ENCODE results near the gene POLG. TPM values are rescaled to one million over a fixed set of nuclear protein-coding genes. Genes with fewer than 3 reads are reported as not detected.

The POLG gene
- total and polyA plus RNA-seq, 2 of the 13 experiments (the other 11 are each of a cell fraction or from before 2014, with no cell fraction given): 26.6 to 35.5 TPM

- peak; percentile 73 for TF ChIP-seq ZNF768 (CRISPR knock-in tag; IDR thresholded peaks at IDR 0.05)
- peak; percentile 79 for TF ChIP-seq ZFP91 (CRISPR knock-in tag; IDR thresholded peaks at IDR 0.05; ENCODE audit: borderline replicate concordance)
- peak; percentile 82; the same call in 1 of the 2 replicates for TF ChIP-seq ZNF274 (CRISPR knock-in tag; IDR thresholded peaks at IDR 0.05)
- peak; percentile 47; the same call in 1 of the 2 replicates for TF ChIP-seq MAZ (IDR thresholded peaks at IDR 0.05; ENCODE audit: borderline replicate concordance, low read depth, low read length)
- peak; percentile 84 for TF ChIP-seq MAZ (CRISPR knock-in tag; IDR thresholded peaks at IDR 0.05; ENCODE audit: low read depth)
- no peak for TF ChIP-seq HDAC6 (IDR thresholded peaks at IDR 0.05; ENCODE audit: low read depth, low read length)
- TF ChIP-seq JUND (CRISPR knock-in tag; IDR thresholded peaks at IDR 0.05): peak; percentile 47; the same call in 1 of the 2 replicates
- TF ChIP-seq HDAC2 (CRISPR knock-in tag; IDR thresholded peaks at IDR 0.05): peak; percentile 69
- peak; percentile 78 for TF ChIP-seq CREB1 (IDR thresholded peaks at IDR 0.05)
- peak; percentile 70 for TF ChIP-seq CREB1 (CRISPR knock-in tag; IDR thresholded peaks at IDR 0.05)
- TF ChIP-seq ZNF552 (CRISPR knock-in tag; IDR thresholded peaks at IDR 0.05; ENCODE audit: borderline replicate concordance): peak; percentile 68; the same call in 1 of the 2 replicates
- no peak for TF ChIP-seq CHCHD3 (CRISPR knock-in tag; IDR thresholded peaks at IDR 0.05)
- TF ChIP-seq KLF15 (CRISPR knock-in tag; IDR thresholded peaks at IDR 0.05; ENCODE audit: borderline replicate concordance): peak; percentile 78; the same call in 1 of the 2 replicates
- TF ChIP-seq NCOA5 (CRISPR knock-in tag; IDR thresholded peaks at IDR 0.05): no peak
- TF ChIP-seq ZFP62 (CRISPR knock-in tag; IDR thresholded peaks at IDR 0.05): 0 out of 2 replicates have a peak, but pooled peaks have one; percentile 86
- TF ChIP-seq ATF7-NPFF (CRISPR knock-in tag; IDR thresholded peaks at IDR 0.05; ENCODE audit: low read depth): peak; percentile 93
- no peak for TF ChIP-seq ZNF646 (CRISPR knock-in tag; IDR thresholded peaks at IDR 0.05)
- no peak for TF ChIP-seq ZNF660 (CRISPR knock-in tag; IDR thresholded peaks at IDR 0.05; ENCODE audit: borderline replicate concordance, low read depth)
- peak; percentile 99 to 100 for TF ChIP-seq HMGXB4 (CRISPR knock-in tag; IDR thresholded peaks at IDR 0.05; ENCODE audit: borderline replicate concordance in 1 of 2, low read depth in 1 of 2)
Observed at GRCh38 chr15:89334510-89335297, at the start of gene POLG (continued).

All from HepG2 (cell line).